HG03045 (cell line): ENCODE measurements around the gene PPP2R2C.

ENCODE experiments used
- ATAC-seq: cut with Tn5 transposase; IDR thresholded peaks from one replicate; pipeline ENCODE4 v1.9.1; 2021; ENCODE audit warnings: mild to moderate bottlenecking, moderate library complexity; ENCODE audit not compliant: unreplicated experiment

PPP2R2C gene

DNA sequence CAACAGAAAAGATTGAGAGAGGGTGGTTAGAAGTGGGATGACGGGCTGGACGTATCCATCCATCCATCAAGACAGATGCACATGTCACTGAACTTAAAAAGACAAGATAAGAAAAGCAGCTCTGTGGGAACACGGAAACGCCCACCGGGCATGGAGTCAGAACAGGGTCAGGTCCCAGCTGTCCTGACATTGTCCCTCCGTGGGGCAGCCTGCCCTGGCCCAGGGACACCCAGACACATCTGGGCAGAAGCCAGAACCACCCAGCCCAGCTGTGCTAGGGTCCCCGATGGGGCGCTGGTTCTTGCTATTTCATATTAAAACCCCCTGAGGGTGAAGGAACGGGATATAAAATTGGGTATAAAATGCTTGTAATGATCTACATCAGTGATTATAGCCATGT is 88.5 kb downstream of the PPP2R2C start:
- no peak for ATAC-seq

DNA sequence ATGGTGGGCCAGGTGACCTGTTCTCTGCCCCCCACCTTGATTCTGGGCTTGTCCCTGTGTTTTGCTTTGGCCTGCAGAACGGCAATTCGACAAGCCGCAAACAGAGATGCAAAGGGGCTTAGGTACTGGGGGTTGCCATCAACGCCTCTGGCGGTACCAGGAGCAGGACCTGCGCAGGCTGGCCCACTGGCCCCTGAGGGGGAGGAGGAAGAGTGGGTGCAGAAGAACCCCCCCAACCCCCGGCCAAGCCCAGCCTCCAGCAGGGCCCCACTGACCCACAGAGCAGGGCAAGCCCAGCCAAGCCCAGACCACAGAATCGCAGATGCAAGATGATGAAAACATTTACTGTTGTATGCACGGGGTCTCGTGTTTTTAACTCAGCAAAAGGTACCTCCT is 89.4 kb downstream of the PPP2R2C start:
- no peak for ATAC-seq

DNA sequence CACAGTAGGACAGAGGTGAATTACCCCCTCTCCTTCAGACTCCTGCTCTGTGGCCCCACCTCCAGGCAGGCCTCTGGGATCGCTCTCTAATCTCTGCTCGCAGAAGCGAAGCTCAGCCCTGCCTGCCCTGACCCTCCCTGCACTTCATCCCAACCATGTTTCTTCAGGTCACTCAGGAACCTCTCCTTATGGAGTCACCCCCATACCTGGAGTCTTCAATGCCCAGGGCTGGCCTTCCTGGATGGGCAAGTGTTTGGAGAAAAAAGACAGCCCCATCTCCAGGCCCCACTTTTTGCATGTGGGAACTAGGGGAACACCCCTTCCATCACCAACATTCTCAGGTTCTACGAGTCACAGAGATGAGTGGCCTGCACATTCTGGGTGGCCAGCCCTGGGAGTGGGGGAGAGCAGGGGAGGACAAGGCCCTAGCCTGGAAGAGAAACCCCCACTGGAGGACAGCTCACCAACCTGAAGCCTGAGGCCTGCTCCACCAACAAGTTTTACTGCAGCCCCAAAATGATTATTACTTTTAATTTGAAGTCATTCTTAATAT is 90.8 kb downstream of the PPP2R2C start:
- no peak for ATAC-seq

DNA sequence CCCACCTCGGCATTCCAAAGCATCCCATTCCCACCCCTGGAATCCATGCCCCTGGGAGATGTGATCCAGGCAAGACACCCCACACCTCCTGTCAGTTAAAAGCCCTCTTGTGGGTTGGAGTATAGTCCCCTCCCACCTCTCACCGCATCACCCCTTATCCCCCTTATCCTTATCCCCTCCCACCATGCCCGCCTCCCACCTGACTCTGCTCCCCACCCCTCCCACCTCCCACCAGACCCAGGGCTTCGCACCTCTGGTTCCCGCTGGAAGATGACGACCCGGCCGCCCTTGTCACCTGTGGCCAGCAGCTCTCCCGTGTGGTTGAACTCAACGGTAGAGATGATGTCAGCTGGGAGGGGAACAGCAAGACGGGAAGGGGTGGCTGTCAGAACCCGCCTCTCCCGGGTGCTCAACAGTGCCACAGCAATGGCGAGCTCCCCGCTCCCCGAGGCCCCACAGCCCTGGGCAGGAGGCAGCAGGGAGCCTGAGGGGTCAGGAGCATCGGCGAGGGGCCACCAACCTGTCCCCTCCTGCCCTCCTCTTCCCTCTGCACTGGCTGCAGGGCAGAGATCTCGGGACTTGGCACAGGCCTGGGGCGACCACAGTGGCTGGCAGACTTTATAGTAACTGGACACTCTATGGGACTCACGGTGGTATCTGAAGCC is 91.5 kb downstream of the PPP2R2C start:
- no peak for ATAC-seq

DNA sequence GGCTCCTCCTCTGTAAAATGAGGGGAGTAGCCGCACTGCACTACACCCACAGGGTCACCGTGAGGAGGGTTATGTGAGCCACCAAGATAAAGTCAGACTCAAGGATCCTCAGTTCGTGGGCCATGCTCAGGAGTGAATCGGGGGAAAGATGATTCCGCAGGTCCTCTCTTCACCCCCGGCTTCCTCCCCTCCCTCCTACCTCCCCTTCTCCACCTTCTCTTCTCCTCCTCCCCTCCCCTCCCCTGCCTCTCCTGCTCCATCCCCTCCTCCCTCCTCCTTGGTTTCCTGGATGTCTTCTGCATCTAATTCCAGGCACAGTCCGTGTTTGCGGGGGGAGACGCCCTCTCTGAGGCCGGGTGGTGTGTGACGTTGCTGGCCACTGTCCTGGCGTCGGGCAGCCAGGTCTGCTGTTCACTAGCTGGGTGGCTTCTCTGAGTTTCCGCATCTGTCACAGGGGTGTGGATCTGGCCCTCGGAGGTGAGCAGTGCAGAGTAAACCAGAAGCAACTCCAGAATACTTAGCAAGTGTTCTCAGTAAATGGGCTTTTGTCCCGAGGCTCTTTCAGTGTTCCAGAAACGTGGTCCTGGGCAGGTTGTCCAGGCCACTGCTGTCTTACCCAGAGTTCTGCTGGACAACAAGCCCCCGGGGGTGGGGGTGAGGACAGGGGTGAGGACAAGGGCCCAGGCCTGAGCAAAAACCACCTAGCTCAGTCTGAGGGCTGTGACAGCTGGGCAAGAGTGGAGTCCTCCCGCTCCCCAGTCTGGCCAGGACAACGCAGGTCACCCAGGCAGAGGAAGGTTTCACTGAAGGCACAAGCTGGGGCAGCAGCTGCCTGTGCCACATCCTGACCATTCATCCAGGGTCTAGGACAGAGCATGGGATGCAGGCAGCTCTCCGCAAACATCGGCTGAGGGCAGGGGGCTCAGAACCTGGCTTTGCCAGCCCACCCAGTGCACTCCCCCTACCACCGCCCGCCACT is 92.4 kb downstream of the PPP2R2C start:
- no peak for ATAC-seq

DNA sequence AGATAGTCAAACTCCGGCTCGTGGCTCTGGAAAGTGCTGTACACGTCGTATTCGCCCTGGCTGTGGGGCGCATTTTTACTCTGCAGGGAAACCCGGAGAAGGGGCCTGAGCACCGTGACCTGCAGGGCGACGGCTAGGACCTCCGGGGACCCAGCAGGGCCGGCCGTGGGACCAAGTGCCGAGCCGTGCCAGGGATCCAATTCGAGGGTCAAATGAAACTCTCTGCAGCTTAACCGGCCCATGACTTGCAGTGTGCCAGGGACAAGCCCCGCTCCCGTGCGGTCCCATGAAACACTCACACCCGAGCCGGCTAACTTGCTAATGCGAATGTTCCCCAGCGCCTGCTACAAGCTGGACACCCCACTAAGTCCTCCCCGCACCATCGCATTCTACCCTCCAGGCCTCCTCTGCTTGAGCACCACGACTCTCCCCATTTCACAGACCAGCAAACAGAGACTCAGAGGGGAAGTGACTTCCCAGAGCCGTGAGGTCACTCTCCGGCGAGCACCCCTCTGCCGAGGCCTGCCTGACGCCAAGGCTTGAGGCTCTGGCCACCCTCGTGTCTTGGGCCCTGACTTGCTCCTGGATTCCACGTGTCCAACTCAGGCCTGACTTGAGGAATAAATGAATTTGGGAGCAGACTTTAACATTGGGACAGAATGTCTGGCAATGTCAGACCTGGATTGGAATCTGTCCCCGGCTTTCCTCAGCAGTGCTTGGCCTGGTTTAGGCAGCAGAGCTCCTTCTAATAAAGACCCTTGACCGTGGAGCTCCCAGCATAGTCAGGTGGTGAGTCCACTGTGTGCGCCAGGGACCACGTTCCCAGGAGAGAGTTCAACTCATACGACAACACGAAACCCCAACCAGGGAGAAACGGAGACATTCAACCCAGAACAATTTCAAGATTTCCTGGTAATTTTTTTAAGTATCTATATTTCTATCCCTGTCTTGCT is 93.6 kb downstream of the PPP2R2C start:
- no peak for ATAC-seq

DNA sequence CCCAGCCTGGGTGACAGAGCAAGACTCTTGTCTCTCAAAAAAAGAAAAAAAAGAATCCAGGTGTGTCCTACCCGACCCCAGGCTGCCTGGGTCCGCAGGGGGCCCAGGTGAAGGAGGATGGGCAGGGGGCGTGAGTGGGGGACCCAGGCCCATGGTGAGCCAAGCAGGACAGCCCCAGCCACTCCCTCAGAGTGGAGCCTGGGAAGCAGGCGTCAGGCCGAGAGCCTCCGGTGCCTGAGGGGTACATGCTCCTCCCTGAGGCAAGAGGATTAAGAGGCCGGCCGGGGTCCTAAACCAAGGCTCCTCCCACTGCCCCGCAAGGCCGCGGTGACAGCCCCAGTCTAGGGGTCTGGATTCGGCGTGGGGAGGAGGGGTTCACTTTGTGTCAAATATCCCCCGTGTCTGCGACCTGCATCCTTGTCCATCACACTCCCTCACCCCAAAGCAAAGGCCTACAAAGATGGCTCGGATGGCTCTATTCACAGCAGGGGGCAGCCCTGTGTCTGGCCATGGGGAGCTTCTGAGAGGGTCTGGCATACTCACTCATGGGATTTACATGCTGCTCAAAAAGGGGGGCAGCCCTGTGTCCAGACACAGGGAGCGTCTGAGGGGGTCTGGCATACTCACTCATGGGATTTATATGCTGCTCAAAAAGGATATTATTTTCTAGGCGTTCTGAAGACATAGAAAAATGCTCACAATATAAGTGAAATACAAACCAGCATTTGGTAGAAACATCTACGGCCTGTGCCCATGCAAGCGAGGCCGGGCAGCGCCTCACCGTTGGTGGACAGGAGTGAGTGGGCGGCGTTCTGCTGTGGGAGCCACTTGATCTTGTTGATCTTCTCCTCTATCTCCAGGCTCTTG is 94.6 kb downstream of the PPP2R2C start:
- no peak for ATAC-seq

DNA sequence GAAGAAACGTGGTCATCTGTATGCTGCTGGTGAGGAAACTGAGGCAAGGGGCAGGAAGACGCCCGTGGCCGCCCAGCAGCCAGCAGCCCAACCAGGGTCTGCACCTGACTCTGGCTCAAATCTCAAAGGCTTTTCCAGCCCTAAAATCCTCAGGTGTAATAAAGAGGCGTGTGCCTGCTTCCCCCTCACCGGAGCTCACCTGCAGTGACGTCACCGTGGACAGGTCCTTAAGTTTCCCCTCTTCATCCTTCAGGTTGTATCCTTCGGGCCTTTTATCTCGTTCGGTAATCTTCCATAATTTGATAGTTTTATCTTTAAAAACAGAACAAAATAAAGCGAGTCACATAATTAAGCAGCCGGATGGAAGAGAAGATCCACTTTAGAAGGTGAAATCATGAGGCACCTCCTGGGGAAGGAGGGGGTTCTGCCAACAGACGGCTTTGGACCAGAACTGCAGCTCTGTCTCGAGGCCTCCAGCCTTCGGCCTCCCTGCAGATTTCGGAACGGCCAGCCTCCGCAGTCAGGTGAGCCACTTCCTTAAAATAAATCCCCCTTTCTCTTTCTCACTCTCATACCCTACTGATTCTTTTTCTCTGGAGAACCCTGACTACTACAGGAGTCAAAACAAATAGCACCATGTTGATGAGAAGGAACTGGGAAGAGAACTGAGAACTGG is 96.7 kb downstream of the PPP2R2C start:
- no peak for ATAC-seq

DNA sequence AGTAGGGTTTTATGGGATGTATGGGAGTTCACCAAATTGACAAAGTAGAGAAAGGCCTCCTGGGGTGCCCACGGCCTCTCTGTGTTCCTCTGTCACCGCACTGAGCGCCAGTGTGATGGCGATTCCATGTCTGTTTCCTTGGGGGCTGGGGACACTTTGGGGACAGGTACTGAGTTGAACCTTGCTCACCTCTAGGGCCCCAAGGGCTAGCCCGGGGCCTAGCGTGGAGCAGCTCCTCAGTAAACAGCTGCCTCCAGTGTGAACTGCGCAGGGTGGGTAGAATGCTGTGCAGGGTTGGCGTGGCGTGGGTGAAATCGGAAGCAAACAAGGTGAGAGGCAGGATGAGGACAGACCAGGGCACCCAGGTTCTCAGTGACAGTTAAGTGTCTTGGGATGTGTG is 97.8 kb downstream of the PPP2R2C start:
- no peak for ATAC-seq

DNA sequence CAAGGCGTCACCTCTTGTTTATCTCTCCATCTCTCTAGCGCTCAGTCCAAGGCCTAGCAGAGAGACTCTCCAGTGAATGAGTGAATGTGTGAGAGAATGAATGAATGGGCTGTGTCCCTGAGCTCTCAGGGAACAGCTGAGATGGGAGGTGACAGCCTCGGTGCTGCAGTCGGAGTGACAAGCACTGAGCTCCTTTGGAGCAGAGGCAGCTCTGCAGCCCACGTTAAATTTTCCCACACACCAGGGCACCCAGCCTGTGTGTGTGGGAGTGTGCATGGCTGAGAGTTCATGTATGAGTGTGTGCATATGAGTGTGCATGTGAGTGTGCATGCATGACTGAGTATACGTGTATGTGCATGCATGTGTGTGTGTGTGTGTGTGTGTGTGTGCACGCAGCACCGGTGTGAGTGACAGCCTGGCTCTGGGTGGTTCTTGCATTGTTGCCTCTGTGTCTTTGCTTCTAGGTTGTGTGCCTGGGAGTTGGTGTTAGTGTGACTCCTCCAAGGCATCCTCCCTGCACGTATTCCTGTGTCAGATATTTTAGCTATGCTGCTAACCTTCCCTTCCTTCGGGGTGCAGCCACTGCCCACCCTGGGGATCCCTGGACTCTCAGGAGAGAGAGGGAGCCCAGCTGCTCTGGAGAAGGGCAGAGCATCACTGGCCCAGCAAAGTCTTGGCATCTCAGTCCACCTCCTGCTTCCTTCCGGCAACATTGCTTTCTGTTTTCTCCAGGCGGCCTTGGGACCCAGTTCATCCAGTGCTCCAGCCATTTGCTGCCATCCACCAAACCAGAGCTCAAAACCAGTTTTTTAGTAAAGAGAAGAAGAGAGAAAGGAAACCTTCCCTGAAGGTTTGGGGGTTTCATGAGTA is 98.6 kb downstream of the PPP2R2C start:
- ATAC-seq = no peak

DNA sequence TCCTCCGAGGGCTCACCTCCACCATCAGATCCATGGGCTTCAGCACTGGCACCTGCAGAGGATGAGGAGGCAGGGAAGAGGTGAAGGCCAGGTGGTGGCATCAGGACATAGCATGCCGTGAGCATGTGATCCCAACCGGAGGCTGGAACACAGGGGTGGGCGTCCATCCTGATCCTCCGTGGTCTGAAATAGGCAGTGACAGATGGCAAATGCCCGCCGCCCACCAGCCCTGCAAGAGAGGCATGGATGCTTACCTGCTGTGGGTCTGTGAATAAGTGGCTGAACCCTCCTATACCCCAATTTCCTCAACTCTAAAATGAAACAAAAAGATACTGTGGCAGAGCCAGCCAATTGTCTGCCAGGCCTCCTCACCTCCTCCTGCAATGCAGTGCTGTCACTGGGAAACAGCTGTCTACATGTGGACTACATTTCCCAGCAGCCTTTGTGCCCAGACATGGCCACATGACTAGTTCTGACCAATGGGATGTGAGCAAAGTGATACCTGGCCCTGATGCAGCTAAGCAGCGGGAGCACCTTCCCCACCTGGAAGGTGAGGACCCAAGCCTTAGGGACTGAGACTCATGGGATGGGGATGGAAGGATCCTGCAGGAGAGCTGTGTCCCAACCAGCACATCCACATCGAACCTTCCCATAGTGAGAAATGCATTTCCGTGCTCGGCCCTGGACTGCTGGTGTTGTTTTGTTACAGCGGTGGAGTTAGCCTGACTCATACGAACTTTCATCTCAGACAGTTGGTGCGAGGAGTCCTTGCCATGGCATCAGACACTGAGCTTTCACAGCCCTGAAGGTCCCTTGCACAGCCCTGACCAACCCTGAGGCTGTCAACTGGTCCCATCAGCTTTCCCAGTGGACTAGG is 99.5 kb downstream of the PPP2R2C start:
- no peak for ATAC-seq

DNA sequence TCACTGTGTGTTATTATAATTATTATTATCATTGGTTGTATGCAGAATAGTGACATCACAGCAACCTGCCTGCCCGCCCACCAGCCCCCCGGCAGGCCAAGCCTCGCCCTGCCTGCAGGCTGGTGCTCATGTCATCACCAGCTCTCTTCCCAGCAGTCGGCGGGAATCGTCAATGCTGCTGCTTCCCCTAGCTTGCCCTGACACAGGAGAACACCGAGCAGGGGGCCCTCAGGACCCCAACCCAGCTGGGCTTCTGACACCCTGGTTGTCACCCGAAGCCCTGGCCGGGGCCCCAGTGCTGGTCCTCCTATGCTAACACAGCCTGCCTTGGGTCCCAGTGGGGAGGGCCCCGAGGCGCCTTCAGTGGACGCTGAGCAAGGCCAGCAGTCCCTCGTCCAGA is 100.6 kb downstream of the PPP2R2C start:
- no peak for ATAC-seq

DNA sequence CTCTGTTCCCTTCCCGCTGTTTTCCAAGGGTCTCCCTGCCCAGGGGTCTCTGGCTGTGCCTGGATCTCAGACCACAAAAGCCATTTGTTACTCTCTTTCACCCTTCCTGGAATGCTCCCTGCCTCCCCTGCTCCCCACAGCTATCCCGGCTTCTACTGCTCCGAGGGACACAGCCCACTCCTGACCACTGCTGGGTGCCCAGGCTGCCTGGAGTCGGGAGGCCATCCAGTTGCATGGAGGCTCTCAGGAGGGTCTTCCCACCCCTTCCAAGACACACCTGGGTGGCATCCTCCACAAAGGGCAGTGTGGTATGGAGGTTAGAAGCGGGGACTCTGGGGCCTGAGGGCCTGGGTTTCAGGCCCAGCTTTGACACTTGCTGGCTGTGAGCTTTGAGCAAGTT is 101.1 kb downstream of the PPP2R2C start:
- no peak for ATAC-seq

DNA sequence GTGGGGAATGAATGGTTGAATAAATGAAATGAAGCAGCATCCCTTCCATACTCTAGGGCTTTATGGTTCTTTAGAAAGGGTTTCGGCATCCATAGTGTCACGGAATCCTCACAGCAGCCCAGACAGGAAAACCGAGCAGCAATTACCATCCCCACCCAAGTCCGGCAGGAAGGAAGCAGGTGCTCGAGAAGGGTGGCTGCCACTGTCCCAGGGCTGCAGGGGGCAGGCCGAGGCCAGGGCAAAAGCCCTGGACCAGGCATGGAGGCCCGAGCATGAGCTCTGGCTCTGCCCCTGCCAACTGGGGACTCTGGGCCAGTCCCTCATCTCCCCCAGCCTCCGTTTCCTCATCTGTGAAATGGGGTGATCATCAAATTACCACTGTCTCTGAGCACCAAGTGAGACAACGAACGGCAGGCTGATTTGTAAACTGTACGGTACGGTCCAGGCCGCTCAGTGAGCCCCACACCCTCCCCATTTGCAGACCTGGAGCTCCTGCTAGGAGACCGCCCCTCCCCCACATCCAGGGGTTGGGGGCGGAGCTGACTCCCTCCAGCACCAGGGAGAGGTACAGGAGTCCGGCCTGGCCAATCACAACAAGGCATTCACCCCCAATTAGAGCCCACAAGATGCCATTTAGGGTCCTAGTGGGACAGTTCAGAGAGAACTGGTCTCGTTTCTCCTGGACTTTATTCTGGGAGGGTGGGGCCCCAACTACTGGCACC is 102.3 kb downstream of the PPP2R2C start:
- no peak for ATAC-seq

DNA sequence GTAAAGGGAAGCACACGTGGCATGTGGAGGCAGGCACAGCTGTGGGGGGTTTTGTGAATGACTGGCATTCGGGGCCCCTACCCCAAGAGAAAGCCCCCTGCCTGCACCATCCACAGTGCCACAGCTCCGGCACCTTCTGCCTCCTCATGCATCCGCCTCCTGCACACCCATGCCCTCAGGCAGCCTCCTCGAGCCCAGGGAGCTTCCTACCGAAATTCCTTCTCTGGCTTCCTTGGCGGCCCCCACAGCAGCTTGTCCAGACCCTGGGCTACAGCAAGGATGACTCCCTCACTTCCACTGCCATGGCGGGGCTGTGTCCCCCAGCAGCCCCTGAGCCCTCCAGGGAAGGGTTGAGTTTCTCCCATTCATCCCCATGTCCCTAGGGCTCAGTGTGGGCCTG is 102.9 kb downstream of the PPP2R2C start:
- ATAC-seq = no peak

DNA sequence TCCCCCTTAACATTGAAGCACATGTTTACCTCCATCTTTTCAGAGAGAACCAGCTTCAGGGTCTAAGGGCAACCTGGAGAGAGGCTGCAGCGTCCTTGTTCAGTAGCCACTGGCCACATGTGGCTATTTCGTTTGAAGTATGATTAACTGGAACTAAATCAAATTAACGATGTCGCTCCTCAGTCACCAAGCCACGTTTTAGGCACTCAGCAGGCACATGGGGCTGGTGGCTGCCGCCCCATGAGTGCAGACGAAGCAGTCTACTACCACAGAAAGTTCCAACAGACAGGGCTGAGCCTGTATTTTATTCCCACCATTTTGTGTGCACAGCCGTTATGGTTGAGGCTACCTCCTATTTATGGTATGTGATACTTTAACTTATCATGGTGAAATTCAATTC is 103.4 kb downstream of the PPP2R2C start:
- ATAC-seq = no peak

DNA sequence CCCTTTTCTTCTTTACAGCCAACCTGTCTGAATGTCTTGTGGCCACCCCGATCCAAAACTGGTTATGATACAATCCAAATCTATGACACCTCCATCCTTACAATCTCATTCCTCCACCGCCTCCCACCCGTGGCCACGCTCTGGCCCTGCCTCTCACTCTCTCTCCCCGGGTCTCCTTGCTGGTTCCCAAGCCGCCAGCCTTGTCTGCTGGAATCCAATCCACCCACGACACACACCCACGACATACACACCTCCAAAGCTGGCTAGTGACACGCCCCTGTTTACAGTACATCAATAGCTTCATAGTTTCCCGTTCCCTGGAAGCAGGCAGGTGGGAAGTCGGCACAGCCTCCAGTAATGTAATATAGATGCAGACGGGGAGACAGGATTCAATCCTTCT is 103.8 kb downstream of the PPP2R2C start:
- ATAC-seq = no peak
